SK-N-SH (cell line): Measurements from ENCODE around the gene ITGAE. TPM values are rescaled to one million over a fixed set of nuclear protein-coding genes. Genes with fewer than 3 reads are reported as not detected.
"Not testable (repeated sequence)": the region's sequence is repeated elsewhere in the genome, so short reads cannot be mapped to it uniquely, and the experiment has no call there.

ENCODE experiments used
- CTCF ChIA-PET: fragments of 300-600, 350-600 bp; formaldehyde crosslinking; extraction: SDS; loops from one replicate; lab custom pipeline; 2021; lab: Yijun Ruan, JAX
- POLR2A ChIA-PET: fragments of 350-600 bp; sonication (Branson Sonifier 250); formaldehyde crosslinking; extraction: SDS; loops from one replicate; lab custom pipeline; 2020; ENCODE audit warnings: antibody characterized with exemption, inconsistent platforms; lab: Yijun Ruan, JAX
- DNase-seq: peaks from one replicate; pipeline ENCODE4 v3.0.0; 2012
- H2AFZ ChIP-seq: fragments of 200-600 bp; sonication (generic); 2 replicates; pipeline ENCODE4 v1.8.1; 2016; ENCODE audit warnings: antibody characterized with exemption, mild to moderate bottlenecking, low read depth
- H3F3A ChIP-seq: fragments of 200-600 bp; sonication (generic); replicated peaks from 2 replicates; pipeline ENCODE3; 2016; ENCODE audit warnings: antibody characterized with exemption, mild to moderate bottlenecking; ENCODE audit not compliant: insufficient read depth
- H3K27ac ChIP-seq, 2 experiments: fragments of 200-500 bp in 1 of 2; fragments of 200-600 bp in 1 of 2; sonication (Bioruptor generic) in 1 of 2; sonication (generic), shearing (Covaris generic) in 1 of 2; 2 replicates each; pipeline versions ENCODE4 v1.5.1 to v1.6.1; 2014 to 2016; ENCODE audit warnings: low read depth in 2 of 2, inconsistent platforms in 1 of 2, low read length in 1 of 2, mild to moderate bottlenecking in 1 of 2, mixed read lengths in 1 of 2
- H3K27me3 ChIP-seq: fragments of 200-600 bp; sonication (generic), shearing (Covaris generic); 2 replicates; pipeline ENCODE4 v1.6.1; 2016; ENCODE audit warnings: mixed run types; ENCODE audit not compliant: insufficient read depth
- H3K36me3 ChIP-seq, 2 experiments: fragments of 200-500 bp in 1 of 2; fragments of 200-600 bp in 1 of 2; sonication (Bioruptor generic) in 1 of 2; sonication (generic) in 1 of 2; replicated peaks in 1 of 2; 2 replicates each; pipeline versions ENCODE3 to v1.5.1; 2014 to 2016; ENCODE audit warnings: low read length in 1 of 2, mild to moderate bottlenecking in 1 of 2; ENCODE audit not compliant: insufficient read depth in 2 of 2, control insufficient read depth in 1 of 2
- H3K4me1 ChIP-seq, 2 experiments: fragments of 200-500 bp in 1 of 2; fragments of 200-600 bp in 1 of 2; sonication (Bioruptor generic) in 1 of 2; sonication (generic), shearing (Covaris generic) in 1 of 2; 2 replicates each; pipeline versions ENCODE4 v1.5.1 to v1.6.1; 2014 to 2016; ENCODE audit warnings: low read depth in 1 of 2, low read length in 1 of 2, mixed run types in 1 of 2; ENCODE audit not compliant: insufficient read depth in 2 of 2, control insufficient read depth in 1 of 2
- H3K4me2 ChIP-seq: fragments of 200-600 bp; sonication (generic), shearing (Covaris generic); 2 replicates; pipeline ENCODE4 v1.6.1; 2017; ENCODE audit warnings: mixed run types
- H3K4me3 ChIP-seq, 2 experiments: fragments of 200-500 bp in 1 of 2; fragments of 200-600 bp in 1 of 2; sonication (Bioruptor generic) in 1 of 2; sonication (generic), shearing (Covaris generic) in 1 of 2; 2 replicates each; pipeline versions ENCODE4 v1.5.1 to v1.8.1; 2014 to 2016; ENCODE audit warnings: low read depth in 2 of 2, inconsistent platforms in 1 of 2, low read length in 1 of 2, mild to moderate bottlenecking in 1 of 2, mixed read lengths in 1 of 2, moderate library complexity in 1 of 2
- H3K79me2 ChIP-seq: fragments of 200-600 bp; sonication (generic); 2 replicates; pipeline ENCODE4 v1.8.1; 2017; ENCODE audit warnings: mild to moderate bottlenecking; ENCODE audit not compliant: insufficient read depth
- H3K9ac ChIP-seq: fragments of 200-600 bp; sonication (generic); 2 replicates; pipeline ENCODE4 v1.6.1; 2017; ENCODE audit warnings: mixed run types
- H3K9me2 ChIP-seq: fragments of 200-600 bp; sonication (generic); 2 replicates; pipeline ENCODE4 v1.6.1; 2017; ENCODE audit warnings: mixed run types
- H3K9me3 ChIP-seq: fragments of 200-600 bp; sonication (generic); 2 replicates; pipeline ENCODE4 v1.6.1; 2017; ENCODE audit warnings: mixed run types, mild to moderate bottlenecking, moderate library complexity
- H4K20me1 ChIP-seq: fragments of 200-600 bp; sonication (generic); 2 replicates; pipeline ENCODE4 v1.6.1; 2017; ENCODE audit warnings: mild to moderate bottlenecking, mixed run types; ENCODE audit not compliant: insufficient read depth
- ELF1 ChIP-seq: IDR thresholded peaks from 2 replicates; pipeline ENCODE4 v1.4.0; 2012
- EZH2phosphoT487 ChIP-seq: fragments of 200-600 bp; sonication (generic); IDR thresholded peaks from 2 replicates; pipeline ENCODE4 v1.6.1; 2017; ENCODE audit warnings: low read depth, mixed run types, mild to moderate bottlenecking, antibody characterized with exemption, moderate library complexity, borderline replicate concordance
- FOXJ3 ChIP-seq: sonication (generic); formaldehyde crosslinking; IDR thresholded peaks from 2 replicates; pipeline ENCODE4 v1.5.1; 2020; ENCODE audit warnings: mild to moderate bottlenecking, missing genetic modification reagents
- GATA2 ChIP-seq: sonication (generic); formaldehyde crosslinking; IDR thresholded peaks from 2 replicates; pipeline ENCODE4 v1.5.0; 2020; ENCODE audit warnings: mild to moderate bottlenecking, missing genetic modification reagents
- JUND ChIP-seq: IDR thresholded peaks from 2 replicates; pipeline ENCODE4 v1.4.0; 2012
- NFIC ChIP-seq: IDR thresholded peaks from 2 replicates; pipeline ENCODE4 v1.4.0; 2012; ENCODE audit warnings: borderline replicate concordance
- RAD21 ChIP-seq: IDR thresholded peaks from 2 replicates; pipeline ENCODE4 v1.6.1; 2012; ENCODE audit warnings: mild to moderate bottlenecking, low read length
- RCOR1 ChIP-seq: fragments of 150-350 bp; IDR thresholded peaks from 2 replicates; pipeline ENCODE4 v1.6.1; 2017; ENCODE audit warnings: antibody characterized with exemption, low read length
- RFX5 ChIP-seq: IDR thresholded peaks from 2 replicates; pipeline ENCODE4 v1.6.1; 2012; ENCODE audit warnings: mild to moderate bottlenecking, improper control_type of control experiment, low read length
- YY1 ChIP-seq: IDR thresholded peaks from 2 replicates; pipeline ENCODE4 v1.4.0; 2012; ENCODE audit warnings: low read depth, mild to moderate bottlenecking
- WGBS: methylation state at CpG from one replicate; pipeline ENCODE4 v1.1.6; 2017; ENCODE audit warnings: low lambda C conversion rate; 5-methylcytosine and 5-hydroxymethylcytosine counted together
- polyA plus RNA-seq, 3 experiments: library from polyadenylated mRNA; depleted of rRNA; stranded (reverse); fragments of >200 nt; gene quantifications; 2 replicates each; pipeline ENCODE4 v1.2.3, GENCODE V29; 2012
- TF ChIP-seq, protein P1 (sequence below): IDR thresholded peaks from 2 replicates; pipeline ENCODE4 v1.4.0; 2012; ENCODE audit warnings: low read depth, borderline replicate concordance
- TF ChIP-seq, protein P2 (sequence below): IDR thresholded peaks from 2 replicates; pipeline ENCODE4 v1.6.1; 2012; ENCODE audit warnings: mild to moderate bottlenecking, low read depth, low read length, moderate library complexity
- TF ChIP-seq, protein P3 (sequence below): IDR thresholded peaks from 2 replicates; pipeline ENCODE4 v1.4.0; 2012; ENCODE audit warnings: low read depth, borderline replicate concordance
- TF ChIP-seq, protein P4 (sequence below): IDR thresholded peaks from 2 replicates; pipeline ENCODE4 v1.4.0; 2012; ENCODE audit warnings: low read depth

Gene ITGAE
- polyA plus RNA-seq, 1 of the 3 experiments (the other 2 are of a cell fraction) = 56.7 TPM

DNA sequence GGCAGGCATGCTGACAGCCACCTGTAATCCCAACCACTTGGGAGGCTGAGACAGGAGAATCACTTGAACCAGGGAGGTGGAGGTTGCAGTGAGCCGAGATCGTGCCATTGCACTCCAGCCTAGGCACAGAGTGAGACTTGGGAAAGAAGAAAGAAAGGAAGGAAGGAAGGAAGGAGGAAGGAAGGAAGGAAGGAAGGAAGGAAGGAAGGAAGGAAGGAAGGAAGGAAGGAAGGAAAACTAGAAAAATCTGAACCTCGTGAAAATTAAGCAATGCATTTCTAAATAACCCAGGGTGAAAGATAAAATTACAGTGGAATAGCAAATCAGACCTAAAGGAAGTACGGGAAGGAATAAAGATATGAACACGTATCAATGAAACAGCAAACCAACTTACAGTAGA, 15.7 kb downstream of the ITGAE start:
- H2AFZ ChIP-seq, H3K27me3 ChIP-seq, H3K36me3 ChIP-seq, H3K4me1 ChIP-seq, DNase-seq, H4K20me1 ChIP-seq, H3K79me2 ChIP-seq, H3K9me2 ChIP-seq, H3K4me3 ChIP-seq, H3K27ac ChIP-seq, H3K9me3 ChIP-seq, CTCF ChIA-PET, H3K4me2 ChIP-seq, POLR2A ChIA-PET, H3K9ac ChIP-seq: not testable (repeated sequence)
- 80% methylated on average over 5 of the region's 5 CpGs for WGBS
- peaks cover 11% of the 10 kb centered on the region for H3F3A ChIP-seq

DNA sequence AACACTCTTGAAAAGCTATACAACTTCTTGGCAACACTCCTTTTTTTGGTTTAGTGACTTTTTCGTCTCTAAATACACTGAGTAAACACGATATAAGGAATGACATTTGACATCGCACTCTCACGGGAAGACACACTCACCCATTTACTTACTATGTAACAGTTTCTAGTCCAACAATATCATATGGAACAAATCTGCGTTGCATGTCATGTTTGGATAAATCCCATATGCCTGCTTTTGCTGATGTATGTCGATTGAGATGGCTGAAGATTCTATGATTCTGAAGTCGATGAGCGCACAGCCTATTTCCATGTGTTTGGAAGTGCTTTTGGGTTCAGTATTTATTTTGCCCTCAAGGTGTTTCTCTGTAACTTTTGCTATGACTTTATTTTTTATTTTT, 18.2 kb downstream of the ITGAE start:
- Histone ChIP-seq H3K27me3 (no peaks in the 10 kb centered on the region), H2AFZ (no peak overlapping the region), H3K4me2 (no peak overlapping the region), H3K36me3 (no peaks in the 10 kb centered on the region), H3K9me2 (no peaks in the 10 kb centered on the region), H3K4me1 (no peaks in the 10 kb centered on the region), H3K9me3 (no peaks in the 10 kb centered on the region), H3K4me3 (no peak overlapping the region), H3K9ac (no peak overlapping the region), H3F3A (peaks cover 3% of the 10 kb centered on the region), H3K79me2 (no peaks in the 10 kb centered on the region), H4K20me1 (no peaks in the 10 kb centered on the region), H3K27ac (no peak overlapping the region)
- TF ChIP-seq NFIC (no peak), ELF1 (no peak), JUND (no peak), RCOR1 (no peak)
- TF ChIP-seq, protein P1, sequence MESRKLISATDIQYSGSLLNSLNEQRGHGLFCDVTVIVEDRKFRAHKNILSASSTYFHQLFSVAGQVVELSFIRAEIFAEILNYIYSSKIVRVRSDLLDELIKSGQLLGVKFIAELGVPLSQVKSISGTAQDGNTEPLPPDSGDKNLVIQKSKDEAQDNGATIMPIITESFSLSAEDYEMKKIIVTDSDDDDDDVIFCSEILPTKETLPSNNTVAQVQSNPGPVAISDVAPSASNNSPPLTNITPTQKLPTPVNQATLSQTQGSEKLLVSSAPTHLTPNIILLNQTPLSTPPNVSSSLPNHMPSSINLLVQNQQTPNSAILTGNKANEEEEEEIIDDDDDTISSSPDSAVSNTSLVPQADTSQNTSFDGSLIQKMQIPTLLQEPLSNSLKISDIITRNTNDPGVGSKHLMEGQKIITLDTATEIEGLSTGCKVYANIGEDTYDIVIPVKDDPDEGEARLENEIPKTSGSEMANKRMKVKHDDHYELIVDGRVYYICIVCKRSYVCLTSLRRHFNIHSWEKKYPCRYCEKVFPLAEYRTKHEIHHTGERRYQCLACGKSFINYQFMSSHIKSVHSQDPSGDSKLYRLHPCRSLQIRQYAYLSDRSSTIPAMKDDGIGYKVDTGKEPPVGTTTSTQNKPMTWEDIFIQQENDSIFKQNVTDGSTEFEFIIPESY = no peak
- TF ChIP-seq, protein P2, sequence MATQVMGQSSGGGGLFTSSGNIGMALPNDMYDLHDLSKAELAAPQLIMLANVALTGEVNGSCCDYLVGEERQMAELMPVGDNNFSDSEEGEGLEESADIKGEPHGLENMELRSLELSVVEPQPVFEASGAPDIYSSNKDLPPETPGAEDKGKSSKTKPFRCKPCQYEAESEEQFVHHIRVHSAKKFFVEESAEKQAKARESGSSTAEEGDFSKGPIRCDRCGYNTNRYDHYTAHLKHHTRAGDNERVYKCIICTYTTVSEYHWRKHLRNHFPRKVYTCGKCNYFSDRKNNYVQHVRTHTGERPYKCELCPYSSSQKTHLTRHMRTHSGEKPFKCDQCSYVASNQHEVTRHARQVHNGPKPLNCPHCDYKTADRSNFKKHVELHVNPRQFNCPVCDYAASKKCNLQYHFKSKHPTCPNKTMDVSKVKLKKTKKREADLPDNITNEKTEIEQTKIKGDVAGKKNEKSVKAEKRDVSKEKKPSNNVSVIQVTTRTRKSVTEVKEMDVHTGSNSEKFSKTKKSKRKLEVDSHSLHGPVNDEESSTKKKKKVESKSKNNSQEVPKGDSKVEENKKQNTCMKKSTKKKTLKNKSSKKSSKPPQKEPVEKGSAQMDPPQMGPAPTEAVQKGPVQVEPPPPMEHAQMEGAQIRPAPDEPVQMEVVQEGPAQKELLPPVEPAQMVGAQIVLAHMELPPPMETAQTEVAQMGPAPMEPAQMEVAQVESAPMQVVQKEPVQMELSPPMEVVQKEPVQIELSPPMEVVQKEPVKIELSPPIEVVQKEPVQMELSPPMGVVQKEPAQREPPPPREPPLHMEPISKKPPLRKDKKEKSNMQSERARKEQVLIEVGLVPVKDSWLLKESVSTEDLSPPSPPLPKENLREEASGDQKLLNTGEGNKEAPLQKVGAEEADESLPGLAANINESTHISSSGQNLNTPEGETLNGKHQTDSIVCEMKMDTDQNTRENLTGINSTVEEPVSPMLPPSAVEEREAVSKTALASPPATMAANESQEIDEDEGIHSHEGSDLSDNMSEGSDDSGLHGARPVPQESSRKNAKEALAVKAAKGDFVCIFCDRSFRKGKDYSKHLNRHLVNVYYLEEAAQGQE = no peak
- POLR2A ChIA-PET = no interaction called here
- DNase-seq = no peak
- 81% methylated on average over 8 of the region's 8 CpGs for WGBS
- CTCF ChIA-PET = no interaction called here

DNA sequence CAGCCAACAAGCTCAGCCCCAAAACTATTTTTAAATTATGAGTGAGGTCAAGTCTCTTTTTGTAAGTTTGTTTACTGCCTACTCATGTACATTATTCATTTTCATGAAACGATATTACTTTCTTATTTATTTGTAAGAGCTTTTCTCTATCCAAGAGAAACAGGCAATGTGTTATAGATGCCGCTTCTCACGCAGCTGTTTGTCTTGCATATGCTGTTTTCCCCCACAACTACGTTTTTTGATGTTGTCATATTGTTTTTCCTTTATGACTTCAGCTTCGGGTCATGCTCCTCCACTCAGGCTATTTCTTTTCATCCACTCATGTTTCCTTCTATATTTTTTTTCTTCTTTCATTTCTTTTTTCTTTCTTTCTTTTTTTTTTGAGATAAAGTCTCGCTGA, 20.0 kb downstream of the ITGAE start:
- H4K20me1 ChIP-seq = no peaks in the 10 kb centered on the region
- ChIA-PET POLR2A (no interaction called here), CTCF (interaction anchor here (0.6 to 0.9 kb wide), 3 partner anchors 35 to 82 kb away, joined by 3 read pairs; no protein-coding TSS in a partner anchor)
- H3K9ac ChIP-seq = no peak overlapping the region
- H3K9me3 ChIP-seq = no peaks in the 10 kb centered on the region
- no peaks in the 10 kb centered on the region for H3K79me2 ChIP-seq
- H3K27ac ChIP-seq = no peak overlapping the region
- no peaks in the 10 kb centered on the region for H3K4me1 ChIP-seq
- no peaks in the 10 kb centered on the region for H3K27me3 ChIP-seq
- 75% methylated on average over 6 of the region's 6 CpGs for WGBS
- no peak overlapping the region for H3K4me2 ChIP-seq
- H3F3A ChIP-seq = no peaks in the 10 kb centered on the region
- no peak overlapping the region for H2AFZ ChIP-seq
- H3K9me2 ChIP-seq = no peaks in the 10 kb centered on the region
- H3K4me3 ChIP-seq = no peak overlapping the region
- no peaks in the 10 kb centered on the region for H3K36me3 ChIP-seq
- DNase-seq = no peak
- TF ChIP-seq GATA2 (CRISPR knock-in tag) (no peak), FOXJ3 (CRISPR knock-in tag) (no peak), RAD21 (no peak), EZH2phosphoT487 (no peak), YY1 (no peak), RFX5 (no peak)
- TF ChIP-seq, protein P3, sequence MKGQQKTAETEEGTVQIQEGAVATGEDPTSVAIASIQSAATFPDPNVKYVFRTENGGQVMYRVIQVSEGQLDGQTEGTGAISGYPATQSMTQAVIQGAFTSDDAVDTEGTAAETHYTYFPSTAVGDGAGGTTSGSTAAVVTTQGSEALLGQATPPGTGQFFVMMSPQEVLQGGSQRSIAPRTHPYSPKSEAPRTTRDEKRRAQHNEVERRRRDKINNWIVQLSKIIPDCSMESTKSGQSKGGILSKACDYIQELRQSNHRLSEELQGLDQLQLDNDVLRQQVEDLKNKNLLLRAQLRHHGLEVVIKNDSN = no peak
- TF ChIP-seq, protein P1 = no peak
- TF ChIP-seq, protein P4, sequence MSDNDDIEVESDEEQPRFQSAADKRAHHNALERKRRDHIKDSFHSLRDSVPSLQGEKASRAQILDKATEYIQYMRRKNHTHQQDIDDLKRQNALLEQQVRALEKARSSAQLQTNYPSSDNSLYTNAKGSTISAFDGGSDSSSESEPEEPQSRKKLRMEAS = no peak
